ENCODE measurements around the gene ARID1A. TPM values are rescaled to one million over a fixed set of nuclear protein-coding genes. Genes with fewer than 3 reads are reported as not detected.
A peak's percentile ranks its signal among the peaks of the same experiment; 100 is the strongest.

The ARID1A gene
- total and polyA plus RNA-seq, 9 of the 15 experiments (the other 6 are each of a cell fraction or from before 2014, with no cell fraction given) = 8.3 to 88.3 (median 22.5) TPM

DNA sequence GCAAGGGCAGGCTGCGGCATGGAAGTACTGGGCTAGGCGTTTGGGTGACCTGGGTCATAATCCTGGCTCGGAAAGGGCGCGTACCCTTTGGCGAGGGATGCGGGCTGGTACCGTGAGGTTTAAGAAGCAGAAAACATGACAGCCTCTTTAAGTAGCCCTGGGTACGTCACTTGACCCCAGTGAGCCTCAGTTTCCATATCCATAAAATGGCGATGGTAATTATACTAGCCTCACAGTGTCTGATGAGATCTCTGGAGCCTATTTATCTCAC is 92.6 kb downstream of the ARID1A start (continued):
- TF ChIP-seq, protein P1, sequence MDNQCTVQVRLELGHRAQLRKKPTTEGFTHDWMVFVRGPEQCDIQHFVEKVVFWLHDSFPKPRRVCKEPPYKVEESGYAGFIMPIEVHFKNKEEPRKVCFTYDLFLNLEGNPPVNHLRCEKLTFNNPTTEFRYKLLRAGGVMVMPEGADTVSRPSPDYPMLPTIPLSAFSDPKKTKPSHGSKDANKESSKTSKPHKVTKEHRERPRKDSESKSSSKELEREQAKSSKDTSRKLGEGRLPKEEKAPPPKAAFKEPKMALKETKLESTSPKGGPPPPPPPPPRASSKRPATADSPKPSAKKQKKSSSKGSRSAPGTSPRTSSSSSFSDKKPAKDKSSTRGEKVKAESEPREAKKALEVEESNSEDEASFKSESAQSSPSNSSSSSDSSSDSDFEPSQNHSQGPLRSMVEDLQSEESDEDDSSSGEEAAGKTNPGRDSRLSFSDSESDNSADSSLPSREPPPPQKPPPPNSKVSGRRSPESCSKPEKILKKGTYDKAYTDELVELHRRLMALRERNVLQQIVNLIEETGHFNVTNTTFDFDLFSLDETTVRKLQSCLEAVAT (IDR thresholded peaks at IDR 0.05) = no peak
- TF ChIP-seq, protein P2, sequence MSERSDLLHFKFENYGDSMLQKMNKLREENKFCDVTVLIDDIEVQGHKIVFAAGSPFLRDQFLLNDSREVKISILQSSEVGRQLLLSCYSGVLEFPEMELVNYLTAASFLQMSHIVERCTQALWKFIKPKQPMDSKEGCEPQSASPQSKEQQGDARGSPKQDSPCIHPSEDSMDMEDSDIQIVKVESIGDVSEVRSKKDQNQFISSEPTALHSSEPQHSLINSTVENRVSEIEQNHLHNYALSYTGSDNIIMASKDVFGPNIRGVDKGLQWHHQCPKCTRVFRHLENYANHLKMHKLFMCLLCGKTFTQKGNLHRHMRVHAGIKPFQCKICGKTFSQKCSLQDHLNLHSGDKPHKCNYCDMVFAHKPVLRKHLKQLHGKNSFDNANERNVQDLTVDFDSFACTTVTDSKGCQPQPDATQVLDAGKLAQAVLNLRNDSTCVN (CRISPR knock-in tag; IDR thresholded peaks at IDR 0.05) = no peak
- no peak for TF ChIP-seq ERF (CRISPR knock-in tag; IDR thresholded peaks at IDR 0.05)
- no peak for TF ChIP-seq HDGF (IDR thresholded peaks at IDR 0.05)
- TF ChIP-seq ADNP (tag; IDR thresholded peaks at IDR 0.05) = no peak
- TF ChIP-seq, protein P3, sequence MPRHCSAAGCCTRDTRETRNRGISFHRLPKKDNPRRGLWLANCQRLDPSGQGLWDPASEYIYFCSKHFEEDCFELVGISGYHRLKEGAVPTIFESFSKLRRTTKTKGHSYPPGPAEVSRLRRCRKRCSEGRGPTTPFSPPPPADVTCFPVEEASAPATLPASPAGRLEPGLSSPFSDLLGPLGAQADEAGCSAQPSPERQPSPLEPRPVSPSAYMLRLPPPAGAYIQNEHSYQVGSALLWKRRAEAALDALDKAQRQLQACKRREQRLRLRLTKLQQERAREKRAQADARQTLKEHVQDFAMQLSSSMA (CRISPR knock-in tag; IDR thresholded peaks at IDR 0.05) = no peak
- TF ChIP-seq ZNF146 (CRISPR knock-in tag; IDR thresholded peaks at IDR 0.05; ENCODE audit: unreplicated experiment) = no peak
- peak; percentile 68; the same call in 1 of the 2 replicates for TF ChIP-seq ZNF589 (CRISPR knock-in tag; IDR thresholded peaks at IDR 0.05; ENCODE audit: low read depth)
- peak; percentile 30; the same call in 1 of the 2 replicates for TF ChIP-seq LCOR (CRISPR knock-in tag; IDR thresholded peaks at IDR 0.05)
- no peak for TF ChIP-seq SP2 (IDR thresholded peaks at IDR 0.05; ENCODE audit: extremely low read depth, low read depth, low read length, poor library complexity, severe bottlenecking)
- 0 out of 2 replicates have a peak, but pooled peaks have one; percentile 4 for TF ChIP-seq ZNF143 (CRISPR knock-in tag; IDR thresholded peaks at IDR 0.05)
- TF ChIP-seq IFI16 (CRISPR knock-in tag; IDR thresholded peaks at IDR 0.05) = no peak
- peak; percentile 68; the same call in 1 of the 2 replicates for TF ChIP-seq ZC3H4 (CRISPR knock-in tag; IDR thresholded peaks at IDR 0.05; ENCODE audit: borderline replicate concordance)
- peak; percentile 41 to 42; a peak in 2 of 4 replicates for TF ChIP-seq KDM1A (IDR thresholded peaks at IDR 0.05)
- TF ChIP-seq MEIS2 (IDR thresholded peaks at IDR 0.05; ENCODE audit: partially characterized antibody) = no peak
- no peak for TF ChIP-seq KLF16 (IDR thresholded peaks at IDR 0.05)
- TF ChIP-seq ZBTB49 (CRISPR knock-in tag; IDR thresholded peaks at IDR 0.05; ENCODE audit: borderline replicate concordance) = no peak
- peak; percentile 35; the same call in 1 of the 2 replicates for TF ChIP-seq AFF4 (CRISPR knock-in tag; IDR thresholded peaks at IDR 0.05)
- 0 out of 2 replicates have a peak, but pooled peaks have one; percentile 1 for TF ChIP-seq SUPT5H (IDR thresholded peaks at IDR 0.05)
- TF ChIP-seq CHD2 (IDR thresholded peaks at IDR 0.05; ENCODE audit: low read depth, low read length) = no peak

Measured in K562 (cell line).